ENCODE measurements around the gene TBC1D22A. TPM values are rescaled to one million over a fixed set of nuclear protein-coding genes. Genes with fewer than 3 reads are reported as not detected.

Gene TBC1D22A
- total RNA-seq, 1 experiment from 2014 or later = 20.9 TPM

- no peak overlapping the region for H3K27ac ChIP-seq (ENCODE audit: low read depth, low read length)
- no TSS peak for BruUV-seq (replicated peaks)
- H3K79me2 ChIP-seq (ENCODE audit: insufficient read depth, low read length) = peaks cover 6% of the 10 kb centered on the region; the same call in 1 of the 2 replicates
- ATAC-seq (no peak), DNase-seq (ENCODE audit: low read depth, low spot score) (no peak)
- H2AFZ ChIP-seq (ENCODE audit: low read depth, low read length, poor library complexity, severe bottlenecking) = no peak overlapping the region
- H3K9me3 ChIP-seq (ENCODE audit: control insufficient read depth in 1 of 2, insufficient read depth in 1 of 2, low read depth in 1 of 2, low read length in 2 of 2) = peaks cover 9 to 14% of the 10 kb centered on the region in 2 experiments; a peak in 2 of 4 replicates
- intact Hi-C loops (cut with micrococcal nuclease) = no loop called here
- ChIA-PET POLR2A (no interaction called here), RAD21 (ENCODE audit: low non-redundant PET in 1 of 2, low total read pairs in 2 of 2, uncharacterized antibody in 2 of 2, unreplicated experiment in 2 of 2) (no interaction called here), CTCF (no interaction called here)
- H3K4me3 ChIP-seq (replicated peaks in 1 of 2; ENCODE audit: low read depth in 1 of 2, low read length in 2 of 2) = no peak overlapping the region
- 0 out of 2 replicates have a peak, but pooled peaks have one; percentile 24 for TF ChIP-seq CBX3 (IDR thresholded peaks at IDR 0.05; ENCODE audit: low read depth)
- TF ChIP-seq SP1 (IDR thresholded peaks at IDR 0.05; ENCODE audit: low read depth) = no peak
- no peak for TF ChIP-seq EGR1 (IDR thresholded peaks at IDR 0.05; ENCODE audit: low read depth)
- TF ChIP-seq TCF7L2 (IDR thresholded peaks at IDR 0.05; ENCODE audit: borderline replicate concordance, extremely low read depth, insufficient read depth, insufficient read length) = no peak
- no peak overlapping the region for H3K9ac ChIP-seq (ENCODE audit: low read length)
- no peaks in the 10 kb centered on the region for H4K20me1 ChIP-seq (ENCODE audit: insufficient read depth)
- H3K4me2 ChIP-seq (ENCODE audit: low read length) = no peak overlapping the region
- H3K27me3 ChIP-seq (ENCODE audit: insufficient read depth, low read length) = no peaks in the 10 kb centered on the region
- no peaks in the 10 kb centered on the region; the same call in 1 of the 2 replicates for H3K9me2 ChIP-seq (ENCODE audit: insufficient read depth)
- peaks cover 7% of the 10 kb centered on the region in 2 experiments; a peak in 3 of 4 replicates for H3K4me1 ChIP-seq (ENCODE audit: control insufficient read depth in 1 of 2, insufficient read depth in 2 of 2, low read length in 2 of 2)
- H3K36me3 ChIP-seq (ENCODE audit: control insufficient read depth in 1 of 2, insufficient read depth in 2 of 2, low read length in 2 of 2) = peaks cover 0 to 3% of the 10 kb centered on the region in 2 experiments; a peak in 2 of 4 replicates
Measured at GRCh38 chr22:46835288-46835687, 72.8 kb downstream of the TBC1D22A start.

DNA sequence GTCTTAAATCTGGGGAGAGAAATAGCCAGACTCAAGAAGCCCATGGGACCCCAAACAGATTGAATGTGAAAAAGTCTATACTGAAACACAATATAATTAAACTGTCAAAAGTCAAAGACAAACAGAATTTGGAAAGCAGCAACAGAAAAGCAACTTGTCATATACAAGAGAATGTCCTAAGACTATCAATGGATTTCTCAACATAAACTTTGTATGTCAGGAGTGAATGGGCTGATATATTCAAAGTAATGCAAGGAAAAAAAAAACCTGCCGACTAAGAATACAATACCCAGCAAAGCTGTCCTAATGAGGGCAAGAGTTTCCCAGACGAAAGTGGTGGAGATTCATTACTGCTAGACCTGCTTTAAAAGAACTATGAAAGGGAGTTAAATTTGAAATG lies 73.2 kb downstream of the TBC1D22A start:
- Histone ChIP-seq H3K9ac (ENCODE audit: low read length) (no peak overlapping the region), H3K4me1 (ENCODE audit: control insufficient read depth in 1 of 2, insufficient read depth in 2 of 2, low read length in 2 of 2) (peaks cover 3% of the 10 kb centered on the region in 2 experiments; a peak in 3 of 4 replicates), H4K20me1 (ENCODE audit: insufficient read depth) (no peaks in the 10 kb centered on the region), H2AFZ (ENCODE audit: low read depth, low read length, poor library complexity, severe bottlenecking) (no peak overlapping the region), H3K9me3 (ENCODE audit: control insufficient read depth in 1 of 2, insufficient read depth in 1 of 2, low read depth in 1 of 2, low read length in 2 of 2) (peaks cover 9 to 14% of the 10 kb centered on the region in 2 experiments; a peak in 2 of 4 replicates), H3K27me3 (ENCODE audit: insufficient read depth, low read length) (no peaks in the 10 kb centered on the region), H3K79me2 (ENCODE audit: insufficient read depth, low read length) (peaks cover 6% of the 10 kb centered on the region; the same call in 1 of the 2 replicates), H3K4me2 (ENCODE audit: low read length) (no peak overlapping the region), H3K36me3 (ENCODE audit: control insufficient read depth in 1 of 2, insufficient read depth in 2 of 2, low read length in 2 of 2) (peaks cover 0 to 3% of the 10 kb centered on the region in 2 experiments; a peak in 2 of 4 replicates), H3K4me3 (replicated peaks in 1 of 2; ENCODE audit: low read depth in 1 of 2, low read length in 2 of 2) (no peak overlapping the region), H3K27ac (ENCODE audit: low read depth, low read length) (no peak overlapping the region), H3K9me2 (ENCODE audit: insufficient read depth) (no peaks in the 10 kb centered on the region; the same call in 1 of the 2 replicates)
- ChIA-PET RAD21 (ENCODE audit: low non-redundant PET in 1 of 2, low total read pairs in 2 of 2, uncharacterized antibody in 2 of 2, unreplicated experiment in 2 of 2) (no interaction called here), CTCF (no interaction called here), POLR2A (no interaction called here)
- BruUV-seq (replicated peaks) = no TSS peak
- DNase-seq (ENCODE audit: low read depth, low spot score) = no peak
- no peak for ATAC-seq
- TF ChIP-seq YY1 (IDR thresholded peaks at IDR 0.05; ENCODE audit: extremely low read depth, insufficient replicate concordance, low read depth, low read length) (no peak), ATF3 (IDR thresholded peaks at IDR 0.05) (no peak), JUND (IDR thresholded peaks at IDR 0.05) (no peak), POLR2AphosphoS5 (IDR thresholded peaks at IDR 0.05; ENCODE audit: low read depth, low read length) (no peak), ELF1 (IDR thresholded peaks at IDR 0.05; ENCODE audit: borderline replicate concordance, low read depth) (no peak), SP1 (IDR thresholded peaks at IDR 0.05; ENCODE audit: low read depth) (no peak), POLR2A (IDR thresholded peaks at IDR 0.05; ENCODE audit: borderline replicate concordance, extremely low read depth, insufficient read depth, insufficient read length) (no peak), SRF (IDR thresholded peaks at IDR 0.05; ENCODE audit: low read depth) (no peak), CBX3 (IDR thresholded peaks at IDR 0.05; ENCODE audit: low read depth) (no peak), ZBTB33 (IDR thresholded peaks at IDR 0.05; ENCODE audit: extremely low read depth, insufficient replicate concordance, low read length) (no peak)
- intact Hi-C loops (cut with micrococcal nuclease) = no loop called here
